Activated naive CD8-positive, alpha-beta T cell (primary cell): ENCODE data around the gene DSPP.

Experiments used
- H3K27ac Mint-ChIP-seq: one replicate; pipeline ENCODE4 v1.8.0; 2021; ENCODE audit warnings: mixed read lengths
- H3K27me3 Mint-ChIP-seq: one replicate; pipeline ENCODE4 v1.8.0; 2021; ENCODE audit warnings: mixed read lengths
- H3K36me3 Mint-ChIP-seq: one replicate; pipeline ENCODE4 v1.8.0; 2021; ENCODE audit warnings: mixed read lengths
- H3K4me1 Mint-ChIP-seq: one replicate; pipeline ENCODE4 v1.8.0; 2021; ENCODE audit warnings: low read depth, mixed read lengths
- H3K4me3 Mint-ChIP-seq: one replicate; pipeline ENCODE4 v1.8.0; 2021; ENCODE audit warnings: mild to moderate bottlenecking, mixed read lengths
- H3K9me3 Mint-ChIP-seq: one replicate; pipeline ENCODE4 v1.8.0; 2021; ENCODE audit warnings: low read depth, mixed read lengths

Gene DSPP

DNA sequence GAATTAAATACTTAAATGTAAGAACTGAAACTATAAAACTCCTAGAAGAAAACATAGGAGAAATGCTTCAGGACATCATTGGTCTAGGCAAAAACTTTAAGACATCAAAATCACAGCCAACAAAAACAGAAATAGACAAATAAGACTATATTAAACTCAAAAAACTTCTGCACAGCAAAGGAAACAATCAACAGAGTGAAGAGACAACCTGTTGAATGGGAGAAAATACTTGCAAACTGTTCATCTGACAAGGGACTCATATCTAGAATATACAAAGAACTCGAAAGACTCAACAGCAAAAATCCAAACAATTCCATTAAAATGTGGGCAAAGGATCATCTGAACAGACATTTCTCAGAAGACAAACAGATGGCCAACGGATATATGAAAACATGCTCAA lies 16.2 kb upstream of the DSPP start:
- Mint-ChIP-seq H3K36me3 (no peaks in the 10 kb centered on the region), H3K4me3 (no peak overlapping the region), H3K4me1 (no peaks in the 10 kb centered on the region), H3K27ac (no peak overlapping the region), H3K9me3 (peaks cover 6% of the 10 kb centered on the region), H3K27me3 (peaks cover 4% of the 10 kb centered on the region)

GRCh38 chr4:87601361-87601760 lies 7.0 kb upstream of the DSPP start:
- no peaks in the 10 kb centered on the region for H3K36me3 Mint-ChIP-seq

GRCh38 chr4:87614292-87614890 lies 6.1 kb downstream of the DSPP start:
- Mint-ChIP-seq H3K4me3 (no peak overlapping the region), H3K36me3 (no peaks in the 10 kb centered on the region), H3K27me3 (peaks cover 4% of the 10 kb centered on the region), H3K4me1 (no peaks in the 10 kb centered on the region), H3K9me3 (no peaks in the 10 kb centered on the region), H3K27ac (no peak overlapping the region)

More at GRCh38 chr4:87601361-87601760, 7.0 kb upstream of the DSPP start:
- H3K4me1 Mint-ChIP-seq: no peaks in the 10 kb centered on the region
- no peak overlapping the region for H3K27ac Mint-ChIP-seq
- no peak overlapping the region for H3K4me3 Mint-ChIP-seq
- peaks cover 1% of the 10 kb centered on the region for H3K27me3 Mint-ChIP-seq
- H3K9me3 Mint-ChIP-seq: no peaks in the 10 kb centered on the region

GRCh38 chr4:87616268-87616667 lies 7.9 kb downstream of the DSPP start:
- Mint-ChIP-seq H3K27me3 (peaks cover 4% of the 10 kb centered on the region), H3K4me1 (no peaks in the 10 kb centered on the region), H3K27ac (no peak overlapping the region), H3K4me3 (no peak overlapping the region), H3K9me3 (no peaks in the 10 kb centered on the region), H3K36me3 (no peaks in the 10 kb centered on the region)

DNA sequence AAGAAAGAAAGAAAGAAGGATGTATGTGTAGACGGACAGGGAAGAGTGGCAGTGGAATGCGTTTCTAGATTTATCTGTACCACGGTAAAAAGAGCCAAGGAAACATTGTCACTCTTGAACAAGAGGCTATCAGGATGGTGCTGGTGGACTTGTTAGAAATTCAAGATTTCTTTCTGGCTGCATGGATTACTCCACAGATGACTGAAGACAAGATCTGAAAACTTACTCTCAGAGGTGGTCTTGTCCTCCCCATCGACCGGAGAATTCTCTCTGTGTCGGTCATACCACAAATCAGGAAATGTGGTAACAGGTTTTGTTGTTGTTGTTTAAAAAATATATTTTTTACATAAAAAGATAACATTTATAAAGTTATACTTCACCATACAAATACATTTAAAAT lies 11.8 kb downstream of the DSPP start:
- Mint-ChIP-seq H3K27me3 (peaks cover 7% of the 10 kb centered on the region), H3K4me3 (no peak overlapping the region), H3K27ac (no peak overlapping the region), H3K4me1 (no peaks in the 10 kb centered on the region), H3K36me3 (no peaks in the 10 kb centered on the region), H3K9me3 (no peaks in the 10 kb centered on the region)

- no peaks in the 10 kb centered on the region for H3K9me3 Mint-ChIP-seq
These were observed 12.2 kb downstream of the DSPP start for GRCh38 chr4:87620491-87620890.

DNA sequence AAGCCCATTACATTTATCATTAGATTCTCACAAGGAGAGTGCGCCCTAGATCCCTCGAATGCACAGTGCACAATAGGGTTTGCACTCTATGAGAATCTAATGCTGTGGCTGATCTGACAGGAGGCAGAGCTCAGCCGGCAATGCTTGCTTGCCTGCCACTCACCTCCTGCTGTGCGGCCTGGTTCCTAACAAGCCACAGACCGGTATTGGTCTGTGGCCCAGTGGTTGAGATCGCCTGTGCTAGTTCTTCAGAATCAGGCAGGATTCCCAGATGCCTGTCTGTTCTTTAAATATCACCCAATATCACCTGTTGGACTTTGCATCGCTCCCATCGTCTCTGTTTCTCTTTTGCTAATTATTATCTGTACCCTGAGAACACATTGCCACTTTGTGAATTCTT lies 14.0 kb downstream of the DSPP start:
- H3K4me1 Mint-ChIP-seq: no peaks in the 10 kb centered on the region
- H3K27me3 Mint-ChIP-seq: peaks cover 7% of the 10 kb centered on the region
- no peaks in the 10 kb centered on the region for H3K9me3 Mint-ChIP-seq
- H3K36me3 Mint-ChIP-seq: no peaks in the 10 kb centered on the region
- no peak overlapping the region for H3K4me3 Mint-ChIP-seq
- no peak overlapping the region for H3K27ac Mint-ChIP-seq

More at GRCh38 chr4:87620491-87620890, 12.2 kb downstream of the DSPP start:
- Mint-ChIP-seq H3K27me3 (peaks cover 7% of the 10 kb centered on the region), H3K4me1 (no peaks in the 10 kb centered on the region), H3K4me3 (no peak overlapping the region), H3K36me3 (no peaks in the 10 kb centered on the region), H3K27ac (no peak overlapping the region)

GRCh38 chr4:87624698-87625097 lies 16.4 kb downstream of the DSPP start:
- no peak overlapping the region for H3K4me3 Mint-ChIP-seq
- no peaks in the 10 kb centered on the region for H3K4me1 Mint-ChIP-seq
- no peaks in the 10 kb centered on the region for H3K36me3 Mint-ChIP-seq
- peaks cover 8% of the 10 kb centered on the region for H3K27me3 Mint-ChIP-seq
- H3K9me3 Mint-ChIP-seq: no peaks in the 10 kb centered on the region
- no peak overlapping the region for H3K27ac Mint-ChIP-seq

DNA sequence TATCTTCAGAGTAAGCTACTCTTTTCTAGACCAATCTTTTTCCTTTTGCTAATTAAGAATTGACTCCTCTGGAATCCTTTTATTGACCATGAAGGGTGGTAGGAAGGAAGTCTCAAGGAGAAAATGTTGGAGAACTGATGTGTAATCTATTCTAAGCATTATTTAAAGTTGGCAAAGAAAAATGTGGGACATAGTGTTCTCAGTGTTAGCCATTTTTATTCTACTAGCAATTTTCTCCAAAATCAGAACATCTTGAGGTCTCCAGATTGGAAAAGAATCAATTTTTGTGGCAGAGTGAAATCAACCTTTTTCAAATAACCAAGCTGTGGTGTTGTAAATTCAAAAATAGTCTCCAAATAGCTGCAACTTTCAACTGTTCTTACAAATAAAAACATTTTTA lies 23.3 kb downstream of the DSPP start:
- Mint-ChIP-seq H3K27ac (no peak overlapping the region), H3K4me3 (no peak overlapping the region), H3K27me3 (peaks cover 7% of the 10 kb centered on the region), H3K4me1 (no peaks in the 10 kb centered on the region), H3K9me3 (peaks cover 3% of the 10 kb centered on the region), H3K36me3 (no peaks in the 10 kb centered on the region)

GRCh38 chr4:87632469-87632868 lies 24.1 kb downstream of the DSPP start:
- Mint-ChIP-seq H3K27ac (no peak overlapping the region), H3K27me3 (peaks cover 7% of the 10 kb centered on the region), H3K4me1 (no peaks in the 10 kb centered on the region), H3K36me3 (no peaks in the 10 kb centered on the region), H3K4me3 (no peak overlapping the region), H3K9me3 (peaks cover 3% of the 10 kb centered on the region)

- H3K4me3 Mint-ChIP-seq: no peak overlapping the region
- no peaks in the 10 kb centered on the region for H3K36me3 Mint-ChIP-seq
- peaks cover 4% of the 10 kb centered on the region for H3K27me3 Mint-ChIP-seq
- H3K9me3 Mint-ChIP-seq: peaks cover 3% of the 10 kb centered on the region
- H3K27ac Mint-ChIP-seq: no peak overlapping the region
- H3K4me1 Mint-ChIP-seq: no peaks in the 10 kb centered on the region
These were observed 24.9 kb downstream of the DSPP start for GRCh38 chr4:87633243-87633642.

GRCh38 chr4:87644286-87644685 lies 36.0 kb downstream of the DSPP start:
- Mint-ChIP-seq H3K4me3 (no peak overlapping the region), H3K9me3 (peaks cover under 1% of the 10 kb centered on the region), H3K4me1 (no peaks in the 10 kb centered on the region), H3K36me3 (no peaks in the 10 kb centered on the region), H3K27ac (no peak overlapping the region), H3K27me3 (no peaks in the 10 kb centered on the region)

- H3K36me3 Mint-ChIP-seq: no peaks in the 10 kb centered on the region
These were observed 41.7 kb downstream of the DSPP start, which contains the start of gene DMP1 for GRCh38 chr4:87649980-87650379. DMP1 (plus strand) TSS chr4:87650280; CDS start chr4:87656493, 6,213 bp downstream.

DNA sequence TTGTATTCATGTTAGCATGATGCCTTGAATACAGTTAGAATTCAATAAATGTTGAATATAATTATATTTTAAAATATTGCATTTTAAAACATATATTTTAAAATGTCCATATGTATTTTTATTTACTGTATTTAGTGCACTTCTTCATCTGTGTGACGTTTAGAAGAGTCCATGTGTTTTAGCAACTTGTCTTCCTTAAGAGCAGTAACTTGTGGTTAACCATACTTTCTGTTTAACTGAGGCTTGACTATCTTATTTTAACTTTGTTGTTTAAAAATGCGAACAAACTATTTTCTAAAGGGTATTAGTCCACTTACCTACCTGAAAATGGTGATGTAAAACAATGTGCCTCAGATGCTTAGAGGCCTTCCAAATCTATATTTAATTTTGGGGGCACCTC lies 42.6 kb downstream of the DSPP start:
- H3K27ac Mint-ChIP-seq: no peak overlapping the region
- H3K27me3 Mint-ChIP-seq: peaks cover 1% of the 10 kb centered on the region
- no peaks in the 10 kb centered on the region for H3K4me1 Mint-ChIP-seq
- no peak overlapping the region for H3K4me3 Mint-ChIP-seq
- no peaks in the 10 kb centered on the region for H3K36me3 Mint-ChIP-seq
- no peaks in the 10 kb centered on the region for H3K9me3 Mint-ChIP-seq

More at GRCh38 chr4:87649980-87650379, 41.7 kb downstream of the DSPP start, which contains the start of gene DMP1:
- H3K4me1 Mint-ChIP-seq: no peaks in the 10 kb centered on the region
- H3K27me3 Mint-ChIP-seq: peaks cover 1% of the 10 kb centered on the region
- no peak within 1 kb of the TSS for H3K4me3 Mint-ChIP-seq
- H3K9me3 Mint-ChIP-seq: no peaks in the 10 kb centered on the region
- no peak within 1 kb of the TSS for H3K27ac Mint-ChIP-seq

DNA sequence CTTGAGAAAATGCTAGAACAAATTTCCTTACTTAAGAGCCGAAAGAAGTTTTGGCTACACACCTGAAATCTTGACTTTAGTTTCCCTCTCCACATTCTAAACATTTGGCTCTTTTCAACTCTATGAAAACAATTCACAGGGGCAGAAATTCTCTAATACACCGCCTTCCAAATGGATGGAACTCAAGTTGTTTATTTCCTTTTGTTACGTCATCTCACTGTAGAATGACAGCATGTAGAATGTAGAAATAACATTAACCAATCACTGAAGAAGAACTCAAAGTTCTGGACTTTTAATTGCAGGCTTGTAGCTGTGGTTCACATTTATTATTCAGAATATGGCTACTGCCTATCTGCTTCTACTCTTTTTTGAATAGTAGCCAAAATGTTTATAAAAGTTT lies 43.6 kb downstream of the DSPP start:
- Mint-ChIP-seq H3K27me3 (peaks cover 1% of the 10 kb centered on the region), H3K9me3 (no peaks in the 10 kb centered on the region), H3K27ac (no peak overlapping the region), H3K4me1 (no peaks in the 10 kb centered on the region), H3K4me3 (no peak overlapping the region), H3K36me3 (no peaks in the 10 kb centered on the region)

GRCh38 chr4:87654487-87655044 lies 46.2 kb downstream of the DSPP start:
- no peak overlapping the region for H3K27ac Mint-ChIP-seq
- no peaks in the 10 kb centered on the region for H3K9me3 Mint-ChIP-seq
- H3K36me3 Mint-ChIP-seq: no peaks in the 10 kb centered on the region
- peaks cover 3% of the 10 kb centered on the region for H3K27me3 Mint-ChIP-seq
- H3K4me3 Mint-ChIP-seq: no peak overlapping the region
- H3K4me1 Mint-ChIP-seq: no peaks in the 10 kb centered on the region
